ENCODE data around the gene NAT16. TPM values are rescaled to one million over a fixed set of nuclear protein-coding genes. Genes with fewer than 3 reads are reported as not detected.
A peak's percentile ranks its signal among the peaks of the same experiment; 100 is the strongest.

Gene NAT16
- total and polyA plus RNA-seq, 2 donors (not counting 1 experiment from before 2014, with no cell fraction given), result not detected

DNA sequence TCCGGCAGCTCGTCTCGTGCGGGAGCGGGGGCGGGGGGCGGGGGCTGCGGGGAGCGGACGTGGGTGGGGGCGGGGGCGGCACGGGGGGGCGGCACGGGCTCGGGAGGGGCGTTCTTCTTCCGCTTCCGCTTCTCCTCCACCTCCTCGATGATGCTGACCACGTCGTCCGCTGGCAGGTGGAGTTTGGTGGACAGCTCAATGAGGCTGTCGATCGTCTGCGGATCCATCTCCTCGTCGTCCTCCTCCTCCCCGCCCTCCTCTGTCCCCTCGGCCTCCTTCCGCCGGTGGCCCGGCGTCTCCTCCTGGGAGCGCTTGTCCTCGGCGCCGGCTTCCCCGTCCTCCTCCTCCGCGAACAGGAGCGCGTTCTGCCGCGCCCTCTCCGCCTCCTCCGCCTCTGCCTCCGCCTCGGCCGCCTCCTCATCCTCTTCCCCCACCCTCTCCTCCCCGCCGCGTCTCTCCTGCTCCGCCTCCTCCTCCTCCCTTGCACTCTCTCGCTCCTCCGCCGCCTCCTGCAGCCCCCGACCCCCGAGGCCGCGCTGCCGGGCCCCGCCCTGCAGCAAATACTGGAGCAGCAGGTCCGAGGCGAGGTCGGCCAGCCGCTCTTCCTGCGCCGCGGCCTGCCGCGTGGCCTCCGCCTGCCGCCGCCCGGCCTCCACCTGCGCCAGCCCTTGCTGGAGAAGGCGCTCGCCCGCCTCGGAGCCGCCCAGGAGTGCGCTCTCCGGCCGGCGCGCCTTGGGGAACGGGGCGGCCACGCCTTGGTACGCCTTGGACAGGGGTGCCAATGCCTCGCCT lies 16.6 kb downstream of the NAT16 start:
- peak overlapping the region; percentile 99 for H3K4me2 ChIP-seq (replicated peaks; ENCODE audit: low read depth, low read length, poor library complexity, severe bottlenecking)
- CTCF ChIA-PET, result interaction anchor here (2.3 kb wide), 1 partner anchor 20 kb away, joined by 14 read pairs; no protein-coding TSS in a partner anchor
- Mint-ChIP-seq H3K4me1 (peaks cover 30% of the 10 kb centered on the region), H3K27ac (no peak overlapping the region), H3K4me3 (peak overlapping the region; percentile 82), H3K9me3 (ENCODE audit: insufficient read depth) (no peaks in the 10 kb centered on the region), H3K27me3 (peaks cover 37% of the 10 kb centered on the region)
- no peak overlapping the region for H3K27ac ChIP-seq (ENCODE audit: low read length in 2 of 2)
- H4K20me1 ChIP-seq (ENCODE audit: control insufficient read depth, insufficient read depth, low read length, poor library complexity, severe bottlenecking), result peaks cover 26% of the 10 kb centered on the region
- intact Hi-C loops (cut with micrococcal nuclease), result no loop called here
- DNase-seq (peak; percentile 58), ATAC-seq (ENCODE audit: low read depth) (no peak)
- H2AFZ ChIP-seq (ENCODE audit: insufficient read depth, low read depth, low read length, poor library complexity, severe bottlenecking), result peak overlapping the region; percentile 80
- peak; percentile 89 for TF ChIP-seq EZH2 (IDR thresholded peaks at IDR 0.05; ENCODE audit: borderline replicate concordance, insufficient read depth, low read depth, low read length, poor library complexity, severe bottlenecking)
- TF ChIP-seq, protein P1, sequence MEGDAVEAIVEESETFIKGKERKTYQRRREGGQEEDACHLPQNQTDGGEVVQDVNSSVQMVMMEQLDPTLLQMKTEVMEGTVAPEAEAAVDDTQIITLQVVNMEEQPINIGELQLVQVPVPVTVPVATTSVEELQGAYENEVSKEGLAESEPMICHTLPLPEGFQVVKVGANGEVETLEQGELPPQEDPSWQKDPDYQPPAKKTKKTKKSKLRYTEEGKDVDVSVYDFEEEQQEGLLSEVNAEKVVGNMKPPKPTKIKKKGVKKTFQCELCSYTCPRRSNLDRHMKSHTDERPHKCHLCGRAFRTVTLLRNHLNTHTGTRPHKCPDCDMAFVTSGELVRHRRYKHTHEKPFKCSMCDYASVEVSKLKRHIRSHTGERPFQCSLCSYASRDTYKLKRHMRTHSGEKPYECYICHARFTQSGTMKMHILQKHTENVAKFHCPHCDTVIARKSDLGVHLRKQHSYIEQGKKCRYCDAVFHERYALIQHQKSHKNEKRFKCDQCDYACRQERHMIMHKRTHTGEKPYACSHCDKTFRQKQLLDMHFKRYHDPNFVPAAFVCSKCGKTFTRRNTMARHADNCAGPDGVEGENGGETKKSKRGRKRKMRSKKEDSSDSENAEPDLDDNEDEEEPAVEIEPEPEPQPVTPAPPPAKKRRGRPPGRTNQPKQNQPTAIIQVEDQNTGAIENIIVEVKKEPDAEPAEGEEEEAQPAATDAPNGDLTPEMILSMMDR (IDR thresholded peaks at IDR 0.05), result no peak
- peaks cover 0 to 25% (median 3%) of the 10 kb centered on the region in 3 donors for H3K9me3 ChIP-seq (ENCODE audit: control extremely low read depth in 1 of 3, control insufficient read depth in 2 of 3, insufficient read depth in 1 of 3, low read length in 2 of 3)
- H3K9ac ChIP-seq (ENCODE audit: low read length), result peak overlapping the region; percentile 67
- no peaks in the 10 kb centered on the region for H3K79me2 ChIP-seq (ENCODE audit: control insufficient read depth, insufficient read depth, low read length)
- peaks cover 44 to 53% of the 10 kb centered on the region in 2 donors for H3K4me1 ChIP-seq (ENCODE audit: control insufficient read depth in 2 of 2, insufficient read depth in 2 of 2, low read length in 2 of 2)
- POLR2A ChIA-PET, result interaction anchor here (0.6 kb wide), 1 partner anchor 203 kb away, joined by 7 read pairs; no protein-coding TSS in a partner anchor
- WGBS (ENCODE audit: insufficient coverage), result under 1% methylated on average over 72 of the region's 92 CpGs
- H3K27me3 ChIP-seq (replicated peaks in 1 of 4; ENCODE audit: control extremely low read depth in 1 of 4, control insufficient read depth in 3 of 4, insufficient read depth in 4 of 4, low read length in 3 of 4), result peaks cover 0 to 61% (median 38%) of the 10 kb centered on the region in 4 experiments
- peaks cover 0 to 3% of the 10 kb centered on the region in 2 experiments for H3K36me3 ChIP-seq (replicated peaks in 1 of 2; ENCODE audit: control extremely low read depth in 1 of 2, control insufficient read depth in 1 of 2, extremely low read depth in 1 of 2, insufficient read depth in 2 of 2, low read length in 1 of 2)
- H3K4me3 ChIP-seq (ENCODE audit: control extremely low read depth in 1 of 5, extremely low read depth in 1 of 5, insufficient read depth in 1 of 5, low read depth in 2 of 5, low read length in 4 of 5), result peak overlapping the region; percentile 30 to 64 (median 50)

Measured in B cell (primary cell).